Colonic mucosa (tissue), 4 donors: ENCODE results near the gene PIEZO2. TPM values are rescaled to one million over a fixed set of nuclear protein-coding genes. Genes with fewer than 3 reads are reported as not detected.

Source experiments
- DNase-seq: peaks from one replicate; pipeline ENCODE4 v3.0.0-alpha.2; 2020
- H3K27ac ChIP-seq: fragments of 200-600 bp; one replicate; pipeline ENCODE4 v1.8.0; 2021
- H3K27me3 ChIP-seq: fragments of 200-600 bp; one replicate; pipeline ENCODE4 v1.8.0; 2021
- H3K36me3 ChIP-seq: fragments of 200-600 bp; one replicate; pipeline ENCODE4 v1.8.0; 2021
- H3K4me1 ChIP-seq: fragments of 200-600 bp; one replicate; pipeline ENCODE4 v1.8.0; 2021; ENCODE audit warnings: mild to moderate bottlenecking
- H3K4me3 ChIP-seq: fragments of 200-600 bp; one replicate; pipeline ENCODE4 v1.8.0; 2021
- H3K9ac ChIP-seq, 2 donors: one replicate each; pipeline ENCODE4 v1.7.0; 2013; ENCODE audit warnings: control low read depth in 2 of 2, low read depth in 2 of 2, low read length in 2 of 2
- H3K9me3 ChIP-seq: fragments of 200-600 bp; one replicate; pipeline ENCODE4 v1.8.0; 2021
- intact Hi-C: fragments of 100-400 bp; cut with DNase I; formaldehyde crosslinking; loops from one replicate; pipeline ENCODE4 v1.14.1; 2022
- total RNA-seq, 2 donors: library from RNA; stranded (reverse); fragmentation: NEBNext Ultra II Directional in 1 of 2; extraction: Animal tissue kit (Norgen Biotek cat#: 25700) in 1 of 2; gene quantifications; one replicate each; pipeline ENCODE4 v1.2.1, GENCODE V29; 2021
- TF ChIP-seq, protein P1 (sequence below): fragments of 200-600 bp; IDR thresholded peaks from one replicate; pipeline ENCODE4 v1.8.0; 2022; ENCODE audit warnings: antibody characterized with exemption, mild to moderate bottlenecking
- donor health status: healthy.
- donor health status: DM: no; HTN: no; CAD: no.
- donor health status: DM: no; HTN: no; CAD: no.

PIEZO2 gene
- total RNA-seq, 2 donors from 2014 or later: 0.79 to 4.0 TPM

GRCh38 chr18:11165138-11165537, 15.8 kb upstream of the PIEZO2 start:
- H3K9ac ChIP-seq: no peak overlapping the region
- H3K4me3 ChIP-seq: no peak overlapping the region
- no peaks in the 10 kb centered on the region for H3K27me3 ChIP-seq
- intact Hi-C loops: no loop called here
- no peaks in the 10 kb centered on the region for H3K4me1 ChIP-seq
- DNase-seq: no peak
- TF ChIP-seq, protein P1, sequence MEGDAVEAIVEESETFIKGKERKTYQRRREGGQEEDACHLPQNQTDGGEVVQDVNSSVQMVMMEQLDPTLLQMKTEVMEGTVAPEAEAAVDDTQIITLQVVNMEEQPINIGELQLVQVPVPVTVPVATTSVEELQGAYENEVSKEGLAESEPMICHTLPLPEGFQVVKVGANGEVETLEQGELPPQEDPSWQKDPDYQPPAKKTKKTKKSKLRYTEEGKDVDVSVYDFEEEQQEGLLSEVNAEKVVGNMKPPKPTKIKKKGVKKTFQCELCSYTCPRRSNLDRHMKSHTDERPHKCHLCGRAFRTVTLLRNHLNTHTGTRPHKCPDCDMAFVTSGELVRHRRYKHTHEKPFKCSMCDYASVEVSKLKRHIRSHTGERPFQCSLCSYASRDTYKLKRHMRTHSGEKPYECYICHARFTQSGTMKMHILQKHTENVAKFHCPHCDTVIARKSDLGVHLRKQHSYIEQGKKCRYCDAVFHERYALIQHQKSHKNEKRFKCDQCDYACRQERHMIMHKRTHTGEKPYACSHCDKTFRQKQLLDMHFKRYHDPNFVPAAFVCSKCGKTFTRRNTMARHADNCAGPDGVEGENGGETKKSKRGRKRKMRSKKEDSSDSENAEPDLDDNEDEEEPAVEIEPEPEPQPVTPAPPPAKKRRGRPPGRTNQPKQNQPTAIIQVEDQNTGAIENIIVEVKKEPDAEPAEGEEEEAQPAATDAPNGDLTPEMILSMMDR: no peak
- H3K36me3 ChIP-seq: no peaks in the 10 kb centered on the region
- H3K9me3 ChIP-seq: no peaks in the 10 kb centered on the region
- H3K27ac ChIP-seq: no peak overlapping the region

- intact Hi-C loops: no loop called here
- no peaks in the 10 kb centered on the region for H3K4me1 ChIP-seq
- H3K27me3 ChIP-seq: no peaks in the 10 kb centered on the region
- H3K36me3 ChIP-seq: no peaks in the 10 kb centered on the region
- no peak for DNase-seq
- TF ChIP-seq, protein P1: peak; percentile 54
- H3K4me3 ChIP-seq: no peak overlapping the region
- no peaks in the 10 kb centered on the region for H3K9me3 ChIP-seq
- no peak overlapping the region for H3K9ac ChIP-seq
- no peak overlapping the region for H3K27ac ChIP-seq
Observed at GRCh38 chr18:11163665-11164064, 14.3 kb upstream of the PIEZO2 start.

DNA sequence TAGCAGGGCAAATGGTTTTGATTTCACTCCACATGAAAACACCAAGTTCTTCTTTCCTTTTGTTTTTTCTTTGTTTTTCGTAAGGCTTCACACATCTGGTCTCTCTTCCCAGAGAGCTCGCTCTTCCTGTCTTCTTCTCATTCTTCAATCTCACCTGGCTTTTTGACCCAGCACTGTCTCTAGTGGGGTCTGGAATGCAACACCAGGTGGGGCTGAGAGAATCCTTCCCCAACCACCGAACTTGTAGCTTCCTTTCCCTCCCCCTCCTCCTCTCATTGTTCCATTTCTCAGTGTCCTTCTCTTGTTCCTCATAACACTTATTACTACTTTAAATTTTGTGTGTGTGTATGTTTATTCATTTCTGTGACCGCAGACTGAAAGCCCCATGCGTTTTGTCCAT, 13.5 kb upstream of the PIEZO2 start:
- Histone ChIP-seq H3K4me3 (no peak overlapping the region), H3K4me1 (no peaks in the 10 kb centered on the region), H3K27ac (no peak overlapping the region), H3K27me3 (no peaks in the 10 kb centered on the region), H3K9ac (no peak overlapping the region), H3K9me3 (no peaks in the 10 kb centered on the region), H3K36me3 (no peaks in the 10 kb centered on the region)
- DNase-seq: no peak
- TF ChIP-seq, protein P1: no peak
- intact Hi-C loops: no loop called here

- DNase-seq: no peak
- no peaks in the 10 kb centered on the region for H3K36me3 ChIP-seq
- no peaks in the 10 kb centered on the region for H3K4me1 ChIP-seq
- no peaks in the 10 kb centered on the region for H3K27me3 ChIP-seq
- TF ChIP-seq, protein P1: no peak
- intact Hi-C loops: no loop called here
- H3K27ac ChIP-seq: no peak overlapping the region
- H3K9me3 ChIP-seq: no peaks in the 10 kb centered on the region
- H3K9ac ChIP-seq: no peak overlapping the region
- H3K4me3 ChIP-seq: no peak overlapping the region
Observed at GRCh38 chr18:11162462-11162861, 13.1 kb upstream of the PIEZO2 start.

- no peak overlapping the region for H3K27ac ChIP-seq
- H3K4me1 ChIP-seq: no peaks in the 10 kb centered on the region
- H3K4me3 ChIP-seq: no peak overlapping the region
- no peaks in the 10 kb centered on the region for H3K9me3 ChIP-seq
- intact Hi-C loops: no loop called here
- TF ChIP-seq, protein P1: no peak
- H3K36me3 ChIP-seq: no peaks in the 10 kb centered on the region
- H3K27me3 ChIP-seq: no peaks in the 10 kb centered on the region
- DNase-seq: no peak
- no peak overlapping the region for H3K9ac ChIP-seq
Observed at GRCh38 chr18:11160313-11160712, 10.9 kb upstream of the PIEZO2 start.

DNA sequence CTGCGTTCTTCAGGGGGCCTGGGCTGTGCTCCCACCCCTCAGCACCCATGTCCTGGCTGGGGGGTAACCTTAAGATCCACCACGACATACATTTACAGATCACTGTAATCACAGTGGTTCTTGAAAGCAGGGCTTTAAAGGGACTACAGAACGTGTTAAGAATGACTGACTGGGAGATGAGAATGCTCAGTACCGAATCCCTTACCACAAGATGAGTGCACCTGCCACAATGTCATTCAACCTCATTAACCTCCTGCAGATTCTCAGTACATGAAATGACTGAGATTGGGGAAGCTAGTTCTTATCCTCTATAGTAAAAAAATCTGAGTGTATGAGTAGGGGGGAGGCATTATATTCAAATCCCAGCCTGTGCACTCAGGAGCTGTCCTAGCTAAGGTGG, 10.5 kb upstream of the PIEZO2 start:
- H3K9me3 ChIP-seq: no peaks in the 10 kb centered on the region
- no peak for DNase-seq
- H3K36me3 ChIP-seq: no peaks in the 10 kb centered on the region
- H3K27me3 ChIP-seq: no peaks in the 10 kb centered on the region
- TF ChIP-seq, protein P1: no peak
- no peak overlapping the region for H3K4me3 ChIP-seq
- no peaks in the 10 kb centered on the region for H3K4me1 ChIP-seq
- intact Hi-C loops: loop anchor here (5.0 to 10.0 kb wide), 3 partner anchors 115 to 375 kb away; no protein-coding TSS in a partner anchor
- no peak overlapping the region for H3K27ac ChIP-seq
- no peak overlapping the region for H3K9ac ChIP-seq
